SK-N-SH (cell line): ENCODE measurements around the gene HDGFL2. TPM values are rescaled to one million over a fixed set of nuclear protein-coding genes. Genes with fewer than 3 reads are reported as not detected.
A peak's percentile ranks its signal among the peaks of the same experiment; 100 is the strongest.

Source experiments
- CTCF ChIA-PET: fragments of 300-600, 350-600 bp; formaldehyde crosslinking; extraction: SDS; loops from one replicate; lab custom pipeline; 2021; lab: Yijun Ruan, JAX
- POLR2A ChIA-PET: fragments of 350-600 bp; sonication (Branson Sonifier 250); formaldehyde crosslinking; extraction: SDS; loops from one replicate; lab custom pipeline; 2020; ENCODE audit warnings: antibody characterized with exemption, inconsistent platforms; lab: Yijun Ruan, JAX
- DNase-seq: peaks from one replicate; pipeline ENCODE4 v3.0.0; 2012
- H2AFZ ChIP-seq: fragments of 200-600 bp; sonication (generic); 2 replicates; pipeline ENCODE4 v1.8.1; 2016; ENCODE audit warnings: antibody characterized with exemption, mild to moderate bottlenecking, low read depth
- H3F3A ChIP-seq: fragments of 200-600 bp; sonication (generic); replicated peaks from 2 replicates; pipeline ENCODE3; 2016; ENCODE audit warnings: antibody characterized with exemption, mild to moderate bottlenecking; ENCODE audit not compliant: insufficient read depth
- H3K27ac ChIP-seq, 2 experiments: fragments of 200-500 bp in 1 of 2; fragments of 200-600 bp in 1 of 2; sonication (Bioruptor generic) in 1 of 2; sonication (generic), shearing (Covaris generic) in 1 of 2; 2 replicates each; pipeline versions ENCODE4 v1.5.1 to v1.6.1; 2014 to 2016; ENCODE audit warnings: low read depth in 2 of 2, inconsistent platforms in 1 of 2, low read length in 1 of 2, mild to moderate bottlenecking in 1 of 2, mixed read lengths in 1 of 2
- H3K27me3 ChIP-seq: fragments of 200-600 bp; sonication (generic), shearing (Covaris generic); 2 replicates; pipeline ENCODE4 v1.6.1; 2016; ENCODE audit warnings: mixed run types; ENCODE audit not compliant: insufficient read depth
- H3K36me3 ChIP-seq, 2 experiments: fragments of 200-500 bp in 1 of 2; fragments of 200-600 bp in 1 of 2; sonication (Bioruptor generic) in 1 of 2; sonication (generic) in 1 of 2; replicated peaks in 1 of 2; 2 replicates each; pipeline versions ENCODE3 to v1.5.1; 2014 to 2016; ENCODE audit warnings: low read length in 1 of 2, mild to moderate bottlenecking in 1 of 2; ENCODE audit not compliant: insufficient read depth in 2 of 2, control insufficient read depth in 1 of 2
- H3K4me1 ChIP-seq, 2 experiments: fragments of 200-500 bp in 1 of 2; fragments of 200-600 bp in 1 of 2; sonication (Bioruptor generic) in 1 of 2; sonication (generic), shearing (Covaris generic) in 1 of 2; 2 replicates each; pipeline versions ENCODE4 v1.5.1 to v1.6.1; 2014 to 2016; ENCODE audit warnings: low read depth in 1 of 2, low read length in 1 of 2, mixed run types in 1 of 2; ENCODE audit not compliant: insufficient read depth in 2 of 2, control insufficient read depth in 1 of 2
- H3K4me2 ChIP-seq: fragments of 200-600 bp; sonication (generic), shearing (Covaris generic); 2 replicates; pipeline ENCODE4 v1.6.1; 2017; ENCODE audit warnings: mixed run types
- H3K4me3 ChIP-seq, 2 experiments: fragments of 200-500 bp in 1 of 2; fragments of 200-600 bp in 1 of 2; sonication (Bioruptor generic) in 1 of 2; sonication (generic), shearing (Covaris generic) in 1 of 2; 2 replicates each; pipeline versions ENCODE4 v1.5.1 to v1.8.1; 2014 to 2016; ENCODE audit warnings: low read depth in 2 of 2, inconsistent platforms in 1 of 2, low read length in 1 of 2, mild to moderate bottlenecking in 1 of 2, mixed read lengths in 1 of 2, moderate library complexity in 1 of 2
- H3K79me2 ChIP-seq: fragments of 200-600 bp; sonication (generic); 2 replicates; pipeline ENCODE4 v1.8.1; 2017; ENCODE audit warnings: mild to moderate bottlenecking; ENCODE audit not compliant: insufficient read depth
- H3K9ac ChIP-seq: fragments of 200-600 bp; sonication (generic); 2 replicates; pipeline ENCODE4 v1.6.1; 2017; ENCODE audit warnings: mixed run types
- H3K9me2 ChIP-seq: fragments of 200-600 bp; sonication (generic); 2 replicates; pipeline ENCODE4 v1.6.1; 2017; ENCODE audit warnings: mixed run types
- H3K9me3 ChIP-seq: fragments of 200-600 bp; sonication (generic); 2 replicates; pipeline ENCODE4 v1.6.1; 2017; ENCODE audit warnings: mixed run types, mild to moderate bottlenecking, moderate library complexity
- H4K20me1 ChIP-seq: fragments of 200-600 bp; sonication (generic); 2 replicates; pipeline ENCODE4 v1.6.1; 2017; ENCODE audit warnings: mild to moderate bottlenecking, mixed run types; ENCODE audit not compliant: insufficient read depth
- EP300 ChIP-seq, 2 experiments: IDR thresholded peaks; 2 replicates each; pipeline versions ENCODE4 v1.4.0 to v1.6.1; 2012; ENCODE audit warnings: borderline replicate concordance in 1 of 2, low read depth in 1 of 2, low read length in 1 of 2
- FOSL2 ChIP-seq: IDR thresholded peaks from 2 replicates; pipeline ENCODE4 v1.4.0; 2012; ENCODE audit warnings: low read depth, mild to moderate bottlenecking, moderate library complexity, borderline replicate concordance
- FOXM1 ChIP-seq: IDR thresholded peaks from 2 replicates; pipeline ENCODE4 v1.4.0; 2012; ENCODE audit warnings: low read depth, mild to moderate bottlenecking
- GATA2 ChIP-seq: sonication (generic); formaldehyde crosslinking; IDR thresholded peaks from 2 replicates; pipeline ENCODE4 v1.5.0; 2020; ENCODE audit warnings: mild to moderate bottlenecking, missing genetic modification reagents
- JUND ChIP-seq: IDR thresholded peaks from 2 replicates; pipeline ENCODE4 v1.4.0; 2012
- NFIC ChIP-seq: IDR thresholded peaks from 2 replicates; pipeline ENCODE4 v1.4.0; 2012; ENCODE audit warnings: borderline replicate concordance
- PBX3 ChIP-seq: IDR thresholded peaks from 2 replicates; pipeline ENCODE4; 2012
- RCOR1 ChIP-seq: fragments of 150-350 bp; IDR thresholded peaks from 2 replicates; pipeline ENCODE4 v1.6.1; 2017; ENCODE audit warnings: antibody characterized with exemption, low read length
- SIN3A ChIP-seq: IDR thresholded peaks from 2 replicates; pipeline ENCODE4 v1.6.1; 2012; ENCODE audit warnings: low read depth, mild to moderate bottlenecking, low read length, moderate library complexity, borderline replicate concordance
- TCF12 ChIP-seq: IDR thresholded peaks from 2 replicates; pipeline ENCODE4 v1.4.0; 2012
- TEAD4 ChIP-seq: IDR thresholded peaks from 2 replicates; pipeline ENCODE4 v1.4.0; 2012; ENCODE audit warnings: mild to moderate bottlenecking, borderline replicate concordance; ENCODE audit not compliant: insufficient read depth
- YY1 ChIP-seq: IDR thresholded peaks from 2 replicates; pipeline ENCODE4 v1.4.0; 2012; ENCODE audit warnings: low read depth, mild to moderate bottlenecking
- WGBS: methylation state at CpG from one replicate; pipeline ENCODE4 v1.1.6; 2017; ENCODE audit warnings: low lambda C conversion rate; 5-methylcytosine and 5-hydroxymethylcytosine counted together
- polyA plus RNA-seq, 3 experiments: library from polyadenylated mRNA; depleted of rRNA; stranded (reverse); fragments of >200 nt; gene quantifications; 2 replicates each; pipeline ENCODE4 v1.2.3, GENCODE V29; 2012
- TF ChIP-seq, protein P1 (sequence below): IDR thresholded peaks from 2 replicates; pipeline ENCODE4 v1.4.0; 2012; ENCODE audit warnings: low read depth, borderline replicate concordance
- TF ChIP-seq, protein P2 (sequence below): IDR thresholded peaks from 2 replicates; pipeline ENCODE4 v1.4.0; 2012; ENCODE audit warnings: low read depth, borderline replicate concordance
- TF ChIP-seq, protein P3 (sequence below): IDR thresholded peaks from 2 replicates; pipeline ENCODE4 v1.4.0; 2012; ENCODE audit warnings: low read depth

The HDGFL2 gene
- polyA plus RNA-seq, 1 of the 3 experiments (the other 2 are of a cell fraction), result 77.8 TPM

- ChIA-PET CTCF (interaction anchor here (0.6 to 5.7 kb wide), 4 partner anchors 10 to 195 kb away, joined by 3 to 78 read pairs (median 4); no protein-coding TSS in a partner anchor), POLR2A (no interaction called here)
- DNase-seq, result peak; percentile 36
- H3K4me2 ChIP-seq, result no peak overlapping the region
- no peak overlapping the region for H2AFZ ChIP-seq
- peaks cover 18% of the 10 kb centered on the region; the same call in 1 of the 2 replicates for H3K27me3 ChIP-seq
- no peak overlapping the region for H3K9ac ChIP-seq
- no peaks in the 10 kb centered on the region for H3K9me2 ChIP-seq
- no peak for TF ChIP-seq FOXM1
- no peak for TF ChIP-seq GATA2 (CRISPR knock-in tag)
- TF ChIP-seq RCOR1, result no peak
- TF ChIP-seq, protein P1, sequence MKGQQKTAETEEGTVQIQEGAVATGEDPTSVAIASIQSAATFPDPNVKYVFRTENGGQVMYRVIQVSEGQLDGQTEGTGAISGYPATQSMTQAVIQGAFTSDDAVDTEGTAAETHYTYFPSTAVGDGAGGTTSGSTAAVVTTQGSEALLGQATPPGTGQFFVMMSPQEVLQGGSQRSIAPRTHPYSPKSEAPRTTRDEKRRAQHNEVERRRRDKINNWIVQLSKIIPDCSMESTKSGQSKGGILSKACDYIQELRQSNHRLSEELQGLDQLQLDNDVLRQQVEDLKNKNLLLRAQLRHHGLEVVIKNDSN, result no peak
- TF ChIP-seq TEAD4, result no peak
- no peak for TF ChIP-seq PBX3
- peak; percentile 60 for TF ChIP-seq TCF12
- TF ChIP-seq SIN3A, result no peak
- H3K36me3 ChIP-seq, result no peaks in the 10 kb centered on the region
- H3K4me3 ChIP-seq, result no peak overlapping the region
- WGBS, result 18% methylated on average over 4 of the region's 5 CpGs
- peaks cover 0 to 13% of the 10 kb centered on the region in 2 experiments; a peak in 2 of 4 replicates for H3K4me1 ChIP-seq
- no peaks in the 10 kb centered on the region for H4K20me1 ChIP-seq
- H3K9me3 ChIP-seq, result no peaks in the 10 kb centered on the region
- H3K27ac ChIP-seq, result no peak overlapping the region
- no peaks in the 10 kb centered on the region for H3F3A ChIP-seq
- H3K79me2 ChIP-seq, result no peaks in the 10 kb centered on the region
Observed at GRCh38 chr19:4536798-4537197, 64.7 kb downstream of the HDGFL2 start.

DNA sequence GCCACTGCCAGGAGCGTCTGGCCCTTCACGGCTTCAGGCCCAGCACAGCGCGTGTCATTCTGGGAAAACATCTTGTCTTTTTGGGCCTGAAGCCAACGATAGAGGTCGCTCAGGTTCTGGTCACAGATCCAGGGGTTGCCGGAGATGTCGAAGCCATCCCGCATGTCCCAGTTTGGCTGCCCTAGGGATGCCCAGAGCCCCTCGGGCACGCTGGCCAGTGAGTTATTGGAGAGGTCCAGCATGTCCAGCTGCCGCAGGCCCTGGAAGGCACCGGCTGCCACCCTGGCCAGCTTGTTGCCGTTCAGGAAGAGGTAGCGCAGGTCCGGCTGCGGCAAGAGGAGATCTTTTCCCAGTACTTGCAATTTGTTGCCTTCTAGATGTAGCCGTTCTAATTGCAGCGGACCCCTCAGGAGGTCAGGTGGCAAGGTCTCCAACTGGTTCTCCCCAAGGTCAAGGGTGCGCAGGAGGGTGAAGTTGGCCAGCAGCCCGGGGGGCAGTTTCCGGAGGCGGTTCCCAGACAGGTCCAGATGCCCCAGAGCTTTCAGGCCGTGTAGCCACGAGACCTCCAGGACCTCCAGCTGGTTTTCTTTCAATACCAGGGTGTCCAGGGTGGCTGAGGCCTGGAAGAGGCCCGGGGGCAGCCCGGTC is 66.0 kb downstream of the HDGFL2 start:
- TF ChIP-seq, protein P2, sequence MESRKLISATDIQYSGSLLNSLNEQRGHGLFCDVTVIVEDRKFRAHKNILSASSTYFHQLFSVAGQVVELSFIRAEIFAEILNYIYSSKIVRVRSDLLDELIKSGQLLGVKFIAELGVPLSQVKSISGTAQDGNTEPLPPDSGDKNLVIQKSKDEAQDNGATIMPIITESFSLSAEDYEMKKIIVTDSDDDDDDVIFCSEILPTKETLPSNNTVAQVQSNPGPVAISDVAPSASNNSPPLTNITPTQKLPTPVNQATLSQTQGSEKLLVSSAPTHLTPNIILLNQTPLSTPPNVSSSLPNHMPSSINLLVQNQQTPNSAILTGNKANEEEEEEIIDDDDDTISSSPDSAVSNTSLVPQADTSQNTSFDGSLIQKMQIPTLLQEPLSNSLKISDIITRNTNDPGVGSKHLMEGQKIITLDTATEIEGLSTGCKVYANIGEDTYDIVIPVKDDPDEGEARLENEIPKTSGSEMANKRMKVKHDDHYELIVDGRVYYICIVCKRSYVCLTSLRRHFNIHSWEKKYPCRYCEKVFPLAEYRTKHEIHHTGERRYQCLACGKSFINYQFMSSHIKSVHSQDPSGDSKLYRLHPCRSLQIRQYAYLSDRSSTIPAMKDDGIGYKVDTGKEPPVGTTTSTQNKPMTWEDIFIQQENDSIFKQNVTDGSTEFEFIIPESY, result no peak
- TF ChIP-seq EP300 (IDR thresholded peaks at IDR 0.05; ENCODE audit: borderline replicate concordance in 1 of 2, low read depth in 1 of 2, low read length in 1 of 2) (no peak), JUND (no peak), FOSL2 (no peak), TCF12 (no peak), FOXM1 (no peak), YY1 (no peak), NFIC (no peak)
- TF ChIP-seq, protein P3, sequence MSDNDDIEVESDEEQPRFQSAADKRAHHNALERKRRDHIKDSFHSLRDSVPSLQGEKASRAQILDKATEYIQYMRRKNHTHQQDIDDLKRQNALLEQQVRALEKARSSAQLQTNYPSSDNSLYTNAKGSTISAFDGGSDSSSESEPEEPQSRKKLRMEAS, result no peak
- TF ChIP-seq, all 33 proteins: peak for 0
- 79% methylated on average over 19 of the region's 27 CpGs for WGBS
- H2AFZ ChIP-seq, result no peak overlapping the region

More for the DNA sequence above, 66.0 kb downstream of the HDGFL2 start:
- no peaks in the 10 kb centered on the region for H3K79me2 ChIP-seq
- no peak overlapping the region for H3K4me3 ChIP-seq
- no peaks in the 10 kb centered on the region for H3F3A ChIP-seq
- H3K27me3 ChIP-seq, result peaks cover 6% of the 10 kb centered on the region; the same call in 1 of the 2 replicates
- H3K4me1 ChIP-seq, result peaks cover 0 to 13% of the 10 kb centered on the region in 2 experiments; a peak in 2 of 4 replicates
- CTCF ChIA-PET, result interaction anchor here (0.8 to 3.6 kb wide), 5 partner anchors 13 to 98 kb away, joined by 3 to 53 read pairs (median 4); no protein-coding TSS in a partner anchor
- no peak overlapping the region for H3K27ac ChIP-seq
- H3K4me2 ChIP-seq, result no peak overlapping the region
- H3K9ac ChIP-seq, result no peak overlapping the region
- no peaks in the 10 kb centered on the region for H4K20me1 ChIP-seq
- H3K9me2 ChIP-seq, result no peaks in the 10 kb centered on the region
- POLR2A ChIA-PET, result no interaction called here
- no peaks in the 10 kb centered on the region for H3K36me3 ChIP-seq
- no peak for DNase-seq
- no peaks in the 10 kb centered on the region for H3K9me3 ChIP-seq
